Subcutaneous adipose tissue (tissue), 4 donors: ENCODE results near the gene ERICH4. TPM values are rescaled to one million over a fixed set of nuclear protein-coding genes. Genes with fewer than 3 reads are reported as not detected.

Experiments used
- total RNA-seq, 4 donors: library from RNA; depleted of rRNA; stranded (reverse); fragments of >200 nt; gene quantifications; one replicate each; pipeline ENCODE4 v1.1.0, GENCODE V29; 2016
- TF ChIP-seq, protein P1 (sequence below): fragments of 450-650 bp; IDR thresholded peaks from one replicate; pipeline ENCODE4 v1.5.1; 2016; ENCODE audit warnings: low read depth, mild to moderate bottlenecking, control low read depth, antibody characterized with exemption, moderate library complexity

Gene ERICH4
- total RNA-seq, 4 donors from 2014 or later: not detected

DNA sequence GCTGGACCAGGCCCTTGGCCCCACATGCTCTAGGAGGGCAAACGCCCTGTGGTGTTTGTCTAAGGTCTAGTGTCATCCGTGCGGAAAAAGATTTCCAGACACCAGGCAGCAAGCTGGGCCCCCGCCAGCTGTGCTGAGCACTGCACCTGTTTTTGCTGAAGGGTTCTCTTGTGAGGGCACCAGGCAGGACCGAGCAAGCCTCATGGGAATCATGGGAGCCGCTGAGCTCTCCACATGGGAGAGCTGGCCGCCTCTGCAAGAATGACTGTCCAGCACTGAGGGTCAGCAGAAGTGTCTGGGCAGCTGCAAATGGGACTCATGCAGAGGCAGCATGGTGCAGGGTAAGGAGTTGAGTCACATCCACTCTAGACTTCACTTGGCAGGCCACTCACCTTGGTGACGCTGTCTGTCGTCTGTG, 27.8 kb upstream of the ERICH4 start:
- TF ChIP-seq, protein P1, sequence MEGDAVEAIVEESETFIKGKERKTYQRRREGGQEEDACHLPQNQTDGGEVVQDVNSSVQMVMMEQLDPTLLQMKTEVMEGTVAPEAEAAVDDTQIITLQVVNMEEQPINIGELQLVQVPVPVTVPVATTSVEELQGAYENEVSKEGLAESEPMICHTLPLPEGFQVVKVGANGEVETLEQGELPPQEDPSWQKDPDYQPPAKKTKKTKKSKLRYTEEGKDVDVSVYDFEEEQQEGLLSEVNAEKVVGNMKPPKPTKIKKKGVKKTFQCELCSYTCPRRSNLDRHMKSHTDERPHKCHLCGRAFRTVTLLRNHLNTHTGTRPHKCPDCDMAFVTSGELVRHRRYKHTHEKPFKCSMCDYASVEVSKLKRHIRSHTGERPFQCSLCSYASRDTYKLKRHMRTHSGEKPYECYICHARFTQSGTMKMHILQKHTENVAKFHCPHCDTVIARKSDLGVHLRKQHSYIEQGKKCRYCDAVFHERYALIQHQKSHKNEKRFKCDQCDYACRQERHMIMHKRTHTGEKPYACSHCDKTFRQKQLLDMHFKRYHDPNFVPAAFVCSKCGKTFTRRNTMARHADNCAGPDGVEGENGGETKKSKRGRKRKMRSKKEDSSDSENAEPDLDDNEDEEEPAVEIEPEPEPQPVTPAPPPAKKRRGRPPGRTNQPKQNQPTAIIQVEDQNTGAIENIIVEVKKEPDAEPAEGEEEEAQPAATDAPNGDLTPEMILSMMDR: no peak

DNA sequence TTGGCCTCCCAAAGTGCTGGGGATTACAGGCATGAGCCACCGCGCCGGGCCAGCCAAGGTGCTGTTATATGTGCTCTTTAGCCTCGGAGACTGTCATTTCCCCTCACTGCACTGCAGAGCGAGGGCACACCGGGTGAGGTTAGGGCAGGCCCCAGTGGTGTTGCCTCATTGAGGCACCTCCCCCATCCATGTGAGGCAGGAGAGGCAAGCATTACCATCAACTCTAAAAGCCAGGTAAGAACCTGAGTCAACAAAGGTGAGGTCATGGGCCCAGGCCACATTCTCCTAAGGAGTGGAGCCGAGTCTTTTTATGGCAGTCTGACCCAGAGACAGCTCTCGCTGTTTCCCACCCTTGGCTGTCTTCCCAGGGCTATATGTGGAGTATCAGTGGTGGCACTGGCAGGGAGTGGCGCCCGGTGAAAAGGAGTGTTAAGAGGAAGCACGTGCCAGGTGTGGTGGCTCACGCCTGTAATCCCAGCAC, 26.7 kb upstream of the ERICH4 start:
- TF ChIP-seq, protein P1: no peak

DNA sequence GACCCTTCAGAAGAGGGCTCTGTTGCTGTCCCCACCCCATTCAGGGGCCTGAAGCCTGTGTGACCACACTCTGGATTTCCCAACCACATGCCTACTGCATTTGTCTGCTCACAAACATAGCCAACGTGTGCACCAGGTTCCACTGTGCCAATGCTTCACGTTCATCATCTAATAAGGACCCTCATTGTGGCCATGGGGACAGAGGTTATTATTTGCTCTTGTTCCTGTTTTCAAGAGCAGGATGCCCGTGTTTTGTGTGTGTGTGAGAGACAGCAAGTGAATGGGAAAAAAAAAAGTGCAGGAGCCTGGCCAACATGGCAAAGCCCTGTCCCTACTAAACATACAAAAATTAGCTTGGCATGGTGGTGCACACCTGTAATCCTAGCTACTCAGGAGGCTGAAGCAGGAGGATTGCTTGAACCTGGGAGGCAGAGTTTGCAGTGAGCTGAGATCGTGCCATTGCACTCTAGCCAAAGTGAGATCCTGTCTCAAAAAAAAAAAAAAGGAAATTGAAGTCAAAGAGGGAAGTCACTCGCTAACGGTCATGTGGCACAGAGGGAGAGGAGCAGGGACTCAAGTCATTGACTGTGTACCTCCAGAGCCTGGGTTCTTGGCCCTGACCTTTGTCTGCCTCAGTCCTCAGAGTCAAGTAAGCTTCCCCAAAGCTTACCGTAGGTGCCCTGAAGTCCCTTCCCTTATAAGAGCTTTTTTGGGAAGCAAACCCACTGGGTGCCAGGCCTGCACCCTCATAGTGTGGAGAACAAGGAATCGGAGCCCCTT, 22.7 kb upstream of the ERICH4 start:
- TF ChIP-seq, protein P1: no peak

DNA sequence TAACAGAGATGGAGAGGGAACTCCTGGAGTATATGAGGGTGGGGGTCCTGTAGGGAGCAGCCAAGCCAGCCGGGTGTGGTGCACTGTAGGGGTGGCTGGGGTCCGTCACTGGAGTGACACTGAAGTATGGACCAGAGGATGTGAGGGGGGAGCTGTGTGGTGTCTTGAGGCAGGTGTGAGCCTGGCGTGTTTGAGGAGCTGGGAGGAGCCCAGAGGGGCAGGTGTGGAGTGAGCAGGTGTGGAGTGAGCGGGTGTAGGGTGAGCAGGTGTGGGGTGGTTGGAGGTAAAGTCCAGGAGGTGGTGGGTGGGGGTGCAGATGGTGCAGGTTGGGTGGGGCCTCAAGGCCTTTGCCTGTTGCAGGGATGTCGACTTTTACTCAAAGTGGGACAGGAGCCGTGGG, 21.6 kb upstream of the ERICH4 start:
- TF ChIP-seq, protein P1: no peak

DNA sequence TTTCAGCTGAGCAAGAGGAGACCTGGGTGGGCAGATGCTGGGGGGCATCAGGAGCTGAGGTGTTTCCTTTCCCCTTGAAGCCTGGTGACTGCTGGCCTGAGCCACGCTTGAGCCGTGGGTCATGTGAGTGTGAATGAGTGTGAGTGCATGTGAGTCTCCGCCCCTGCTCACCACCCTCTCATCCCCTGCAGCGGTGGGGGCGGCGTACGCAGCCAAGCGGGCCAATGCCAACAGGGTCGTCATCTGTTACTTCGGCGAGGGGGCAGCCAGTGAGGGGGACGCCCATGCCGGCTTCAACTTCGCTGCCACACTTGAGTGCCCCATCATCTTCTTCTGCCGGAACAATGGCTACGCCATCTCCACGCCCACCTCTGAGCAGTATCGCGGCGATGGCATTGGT, 21.0 kb upstream of the ERICH4 start:
- TF ChIP-seq, protein P1: no peak

DNA sequence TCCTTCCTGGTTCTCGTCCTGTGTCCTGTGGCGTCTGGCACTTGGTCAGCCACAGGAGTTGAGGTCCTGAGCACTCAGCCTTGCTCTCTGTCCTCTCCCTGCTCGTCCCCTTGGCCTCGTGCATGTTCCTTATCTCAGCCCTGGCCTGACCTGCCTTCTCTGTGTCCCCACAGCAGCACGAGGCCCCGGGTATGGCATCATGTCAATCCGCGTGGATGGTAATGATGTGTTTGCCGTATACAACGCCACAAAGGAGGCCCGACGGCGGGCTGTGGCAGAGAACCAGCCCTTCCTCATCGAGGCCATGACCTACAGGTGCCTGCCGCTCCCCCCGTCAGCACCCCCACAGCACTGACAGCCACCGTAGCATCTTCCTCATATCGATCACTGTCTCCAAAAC, 20.5 kb upstream of the ERICH4 start:
- TF ChIP-seq, protein P1: no peak

DNA sequence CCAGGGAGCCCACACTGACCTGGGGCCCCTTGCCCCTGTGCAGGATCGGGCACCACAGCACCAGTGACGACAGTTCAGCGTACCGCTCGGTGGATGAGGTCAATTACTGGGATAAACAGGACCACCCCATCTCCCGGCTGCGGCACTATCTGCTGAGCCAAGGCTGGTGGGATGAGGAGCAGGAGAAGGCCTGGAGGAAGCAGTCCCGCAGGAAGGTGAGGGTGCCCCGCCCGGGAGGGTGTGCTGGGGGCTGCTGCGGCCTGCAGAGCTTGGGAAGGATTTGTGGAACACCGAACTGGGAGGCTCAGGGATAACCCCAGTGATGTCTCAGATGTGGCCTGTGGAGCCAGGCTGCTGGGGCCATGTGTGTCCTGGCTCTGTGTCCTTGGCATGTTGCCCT, 20.0 kb upstream of the ERICH4 start:
- TF ChIP-seq, protein P1: no peak
